IPS-NIHi7 (cell line): ENCODE data around the gene NFIX.

Source experiments
- DNase-seq: peaks from one replicate; pipeline ENCODE4 v3.0.0; 2012; ENCODE audit warnings: mixed read lengths; ENCODE audit errors: extremely low spot score

Gene NFIX

DNA sequence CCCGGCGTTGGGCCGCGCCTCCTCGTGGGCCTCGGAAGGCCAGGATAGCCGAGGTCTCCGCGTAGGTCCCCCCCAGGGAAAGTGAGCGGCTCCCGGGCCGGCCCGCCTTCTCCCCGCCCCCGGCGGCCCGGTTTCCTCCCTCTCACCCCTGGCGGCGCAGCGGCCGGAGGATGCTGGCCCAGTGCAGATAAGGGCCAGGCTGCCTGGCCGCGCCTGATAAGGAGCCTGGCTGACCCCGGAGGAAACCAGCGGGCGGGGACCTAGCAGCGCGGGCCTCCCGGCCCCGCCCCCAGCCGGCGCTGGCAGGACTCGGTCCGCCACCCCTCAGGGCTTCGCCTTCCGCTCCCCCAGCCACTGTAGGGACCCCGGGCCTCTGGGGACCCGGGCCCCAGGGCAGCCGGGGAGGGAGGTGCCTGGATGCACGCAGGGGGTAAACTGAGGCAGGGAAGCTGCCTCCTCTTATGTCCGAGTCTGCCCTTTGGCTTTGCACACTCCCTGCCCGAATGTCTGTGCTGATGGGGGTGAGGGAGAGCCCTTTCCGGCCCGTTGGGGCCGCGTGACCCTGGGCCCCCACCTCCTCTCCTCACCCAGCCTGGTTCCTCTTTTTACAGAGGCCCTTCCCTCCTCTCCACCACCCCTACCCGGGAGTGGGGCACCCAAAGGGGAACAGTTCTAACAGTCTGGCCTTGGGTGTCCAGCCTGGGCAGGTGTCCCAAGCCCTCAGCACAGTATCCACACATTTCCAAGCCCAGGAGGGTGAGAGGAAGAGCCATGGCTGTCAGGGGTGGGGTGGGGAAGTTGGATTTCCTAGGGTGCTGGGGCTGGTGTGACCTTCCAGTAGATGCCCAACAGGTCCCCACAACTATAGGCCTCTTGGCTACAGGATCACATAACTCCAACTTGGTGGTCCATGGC lies 107.6 kb downstream of the NFIX start, which contains the start of gene LYL1:
Gene LYL1 (minus strand): TSS at position 193 of the 915 bp plus-strand sequence. CDS start 1,687 bp downstream, outside the sequence.
- peak; percentile 80 for DNase-seq

DNA sequence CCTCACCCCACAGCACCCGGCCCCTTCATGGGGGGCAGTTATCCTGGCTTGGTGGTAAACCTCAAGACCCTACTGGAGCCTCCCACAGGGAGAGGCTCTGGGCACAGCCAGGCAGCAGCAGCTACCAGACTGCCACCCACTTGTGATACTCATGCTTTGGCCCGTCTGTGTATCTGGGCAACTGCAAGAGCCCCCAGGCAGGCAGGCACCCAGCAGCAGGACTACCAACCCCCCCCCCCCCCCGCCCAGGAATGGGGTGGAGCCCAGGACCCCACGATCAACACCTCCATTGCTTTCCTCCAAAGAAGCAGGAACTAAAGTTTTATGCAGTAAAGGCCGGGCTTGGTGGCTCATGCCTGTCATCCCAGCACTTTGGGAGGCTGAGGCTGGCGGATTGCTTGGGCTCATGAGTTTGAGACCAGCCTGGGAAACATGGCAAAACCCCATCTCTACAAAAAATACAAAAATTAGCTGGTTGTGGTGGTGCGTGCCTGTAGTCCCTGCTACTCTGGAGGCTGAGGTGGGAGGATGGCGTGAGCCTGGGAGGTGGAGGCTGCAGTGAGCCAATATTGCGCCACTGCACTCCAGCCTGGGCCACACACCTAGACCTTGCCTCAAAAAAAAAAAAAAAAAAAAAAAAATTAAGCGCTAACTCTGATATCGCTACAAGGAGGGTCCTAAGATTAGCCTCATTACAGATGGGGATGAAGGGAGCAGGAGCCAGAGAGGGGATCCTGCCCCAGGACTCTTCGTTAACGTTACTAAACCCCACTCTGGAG lies 108.5 kb downstream of the NFIX start:
- no peak for DNase-seq

DNA sequence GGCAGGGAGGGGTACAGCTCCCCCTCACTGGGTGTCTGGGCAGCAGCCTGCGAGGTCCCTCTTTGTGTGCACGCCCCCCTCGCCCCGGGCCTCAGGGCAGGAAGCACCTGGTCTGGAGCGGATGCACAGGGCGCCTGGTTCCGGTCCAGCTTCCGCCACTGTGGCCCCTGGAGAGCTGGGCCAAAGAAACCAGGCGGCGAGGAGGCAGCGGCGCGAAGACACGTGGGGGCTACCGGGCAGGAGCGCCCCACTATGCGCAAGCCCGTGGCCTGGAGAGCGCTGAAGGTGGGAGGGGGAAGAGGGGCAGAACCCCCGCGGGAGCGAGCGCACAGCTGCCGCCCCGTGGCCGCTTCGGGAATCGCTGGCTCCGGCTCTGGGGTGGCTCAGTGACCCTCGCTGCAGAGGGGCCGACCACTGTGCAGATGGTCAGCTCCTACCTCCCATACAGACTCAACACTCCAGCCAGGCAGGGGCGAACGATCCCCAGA lies 109.1 kb downstream of the NFIX start:
- DNase-seq = peak; percentile 72

DNA sequence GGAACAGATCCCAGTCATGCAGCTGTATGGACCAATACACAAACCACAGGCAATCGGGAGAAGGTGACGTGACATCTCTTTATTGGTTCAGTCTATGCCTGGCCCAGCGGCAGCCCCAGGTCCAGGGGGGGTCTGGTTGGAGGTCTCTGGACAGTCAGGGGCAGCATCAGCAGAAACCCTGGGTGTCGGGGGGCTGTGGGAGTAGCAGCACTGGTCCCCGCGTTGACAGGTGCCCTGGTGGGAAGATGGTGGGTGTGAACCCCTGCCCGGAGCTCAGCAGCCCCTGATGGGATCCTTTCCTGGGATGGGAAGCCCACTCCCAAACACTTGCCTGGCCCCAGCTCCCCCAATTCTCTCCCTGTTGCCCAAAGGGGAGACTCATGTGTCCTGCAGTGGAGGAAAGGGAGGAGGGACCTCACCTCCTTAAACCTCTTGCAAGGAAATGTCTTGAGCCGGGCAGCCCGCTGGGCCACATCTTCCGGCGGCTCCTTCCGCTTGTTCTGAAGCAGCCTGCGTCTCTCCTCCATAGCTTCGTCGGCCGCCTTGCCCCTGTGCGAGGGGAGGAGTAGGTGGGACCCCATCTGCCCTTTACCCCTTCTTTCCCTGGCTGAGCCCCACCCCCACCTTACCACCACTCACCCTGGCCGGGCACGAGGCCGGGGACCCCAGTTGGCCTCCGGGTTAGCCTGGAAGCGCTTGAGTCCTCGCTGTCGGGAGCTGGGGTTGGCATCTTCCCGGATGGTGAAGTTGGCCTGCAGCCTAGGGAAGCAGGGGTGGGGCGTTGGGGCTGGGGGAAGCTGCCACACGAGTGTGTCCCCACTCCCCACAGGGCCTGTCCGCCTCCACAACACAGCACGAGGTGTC lies 109.8 kb downstream of the NFIX start:
- no peak for DNase-seq

DNA sequence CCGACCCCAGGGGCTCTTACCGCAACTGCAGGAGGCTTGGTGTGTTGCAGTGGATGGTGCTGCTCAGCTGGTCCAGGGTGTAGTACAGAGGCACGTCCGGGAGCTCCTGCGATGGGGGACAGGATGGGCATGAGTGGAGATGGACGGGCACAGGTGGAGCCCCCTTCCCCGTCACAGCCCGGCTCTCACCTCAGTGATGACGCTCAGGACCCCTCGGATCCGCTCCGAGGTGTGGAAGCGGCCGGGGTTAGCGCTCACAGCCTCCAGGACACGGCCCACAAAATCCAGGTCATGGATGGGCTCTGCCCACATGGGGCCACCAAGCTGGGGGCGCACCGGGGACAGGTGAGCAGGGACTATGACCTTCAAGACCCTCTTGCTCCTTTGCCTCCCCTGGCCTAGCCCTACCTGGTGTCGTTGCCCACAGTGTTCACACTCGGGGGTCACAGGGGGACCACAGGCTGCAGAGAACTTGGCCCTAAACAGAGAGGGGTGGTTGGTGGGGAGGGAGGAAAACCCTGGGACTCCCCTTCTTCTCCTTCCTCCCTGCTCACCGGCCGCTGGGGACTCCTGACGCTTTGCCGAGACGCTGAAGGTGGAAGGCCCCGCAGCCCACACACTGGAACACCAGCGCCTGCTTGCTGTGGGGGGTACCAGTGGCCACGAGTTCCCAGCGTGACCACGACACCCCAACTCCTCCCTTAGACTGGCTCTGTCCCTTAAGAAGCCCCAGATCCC lies 114.3 kb downstream of the NFIX start:
- no peak for DNase-seq

DNA sequence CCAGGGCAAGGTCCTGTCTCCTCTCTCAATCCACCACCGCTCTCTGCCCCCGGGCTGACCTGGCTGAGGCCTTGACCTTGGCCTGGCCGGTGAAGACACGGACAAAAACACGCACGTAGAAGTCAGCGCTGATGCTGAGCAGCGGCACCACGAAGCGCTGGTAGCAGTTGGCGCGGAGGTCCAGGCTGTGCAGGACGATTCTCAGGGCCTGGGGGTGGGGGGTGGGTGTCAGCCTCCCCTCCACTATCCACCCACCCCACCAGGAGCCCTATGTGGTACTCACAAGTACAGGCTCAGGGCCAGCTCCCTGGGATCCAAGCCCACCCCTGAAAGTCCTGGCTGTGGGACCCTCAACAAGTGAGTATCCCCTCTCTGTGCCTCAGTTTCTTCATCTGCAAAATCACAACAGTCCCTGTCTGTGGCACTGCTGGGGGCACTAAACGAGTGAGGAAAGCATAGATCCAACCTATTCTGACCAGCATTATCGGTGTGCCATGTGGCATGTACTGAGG lies 114.9 kb downstream of the NFIX start:
- DNase-seq = no peak

DNA sequence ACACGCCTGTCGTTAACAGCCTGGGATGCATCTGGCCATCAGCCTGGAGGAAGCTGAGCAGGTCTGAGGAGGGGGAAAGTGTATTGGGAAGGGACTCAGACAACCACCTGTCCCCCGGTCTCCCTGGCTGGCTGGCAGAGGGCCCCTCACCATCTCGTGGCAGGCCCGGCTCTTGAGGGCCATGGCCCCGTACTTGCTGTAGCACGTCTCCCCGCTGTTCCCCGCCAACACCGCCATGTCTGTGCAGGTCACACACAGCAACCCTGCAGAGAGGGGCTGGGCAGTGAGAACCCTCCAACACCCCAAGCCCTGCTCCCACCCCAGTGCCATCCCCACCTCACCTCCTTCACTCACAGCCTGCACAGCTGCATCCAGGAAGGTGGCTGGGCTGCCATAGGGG lies 117.3 kb downstream of the NFIX start:
- DNase-seq = no peak

DNA sequence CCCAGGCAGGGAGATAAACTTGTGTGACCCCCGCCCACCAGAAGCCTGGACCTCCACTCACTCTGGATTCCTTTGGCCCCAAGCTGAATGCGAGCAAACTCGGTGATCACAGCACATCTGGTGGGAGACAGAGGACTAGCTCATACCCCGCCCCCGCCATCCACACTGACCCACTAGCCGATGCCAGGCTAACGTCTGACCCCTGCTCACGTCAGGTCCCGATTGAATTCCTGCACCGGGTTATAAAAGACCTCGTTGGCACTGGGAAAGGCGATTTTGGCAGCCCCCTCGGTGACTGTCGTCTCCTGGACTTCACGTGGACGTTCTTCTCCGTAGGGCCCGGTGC lies 120.6 kb downstream of the NFIX start:
- no peak for DNase-seq

DNA sequence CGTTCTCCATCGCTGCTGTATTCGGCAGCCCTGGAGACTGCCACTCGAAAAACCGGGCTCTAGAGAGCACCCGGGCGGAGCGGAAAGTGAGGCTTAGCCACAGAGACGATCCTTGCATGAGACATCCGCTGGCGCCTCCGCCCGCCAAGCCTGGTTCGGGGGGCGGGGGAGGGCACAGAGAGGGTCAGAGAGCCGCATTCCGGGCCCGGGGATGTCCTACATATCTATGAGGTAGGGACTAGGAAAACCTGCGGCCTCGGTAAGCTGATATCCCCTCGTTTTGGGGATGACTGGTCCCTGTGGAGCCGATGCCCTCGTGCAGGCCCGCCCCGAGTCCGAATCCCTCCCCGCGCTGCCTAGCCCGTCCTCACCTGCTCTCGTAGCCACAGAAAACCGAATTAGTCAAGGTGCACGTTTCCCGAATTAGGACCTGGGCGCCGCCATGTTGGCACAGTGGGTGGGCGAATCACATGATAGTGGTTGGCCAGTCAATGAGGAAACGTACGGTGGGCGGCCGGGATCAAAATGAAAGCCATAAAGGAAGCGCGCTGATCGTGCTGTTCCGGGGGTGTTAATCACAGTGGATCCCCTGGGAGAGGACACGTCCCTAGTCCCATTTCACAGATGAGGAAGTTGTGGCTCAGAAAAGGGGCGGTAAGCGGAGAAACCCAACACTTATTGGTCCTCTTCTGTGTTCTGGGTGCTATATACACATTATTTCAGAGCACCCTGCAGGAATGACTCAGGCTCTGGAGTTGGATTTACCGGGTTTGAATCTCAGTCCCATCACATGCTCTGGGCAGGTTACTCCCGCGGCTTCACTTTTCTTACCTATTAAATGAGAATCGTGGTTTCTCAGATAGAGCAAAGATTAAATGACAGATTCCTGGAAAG lies 121.3 kb downstream of the NFIX start, which contains the start of gene TRMT1:
Gene TRMT1 (minus strand): TSS at position 459 of the 894 bp plus-strand sequence. CDS start 341 bp downstream, at position 118.
- peak; percentile 85 for DNase-seq

DNA sequence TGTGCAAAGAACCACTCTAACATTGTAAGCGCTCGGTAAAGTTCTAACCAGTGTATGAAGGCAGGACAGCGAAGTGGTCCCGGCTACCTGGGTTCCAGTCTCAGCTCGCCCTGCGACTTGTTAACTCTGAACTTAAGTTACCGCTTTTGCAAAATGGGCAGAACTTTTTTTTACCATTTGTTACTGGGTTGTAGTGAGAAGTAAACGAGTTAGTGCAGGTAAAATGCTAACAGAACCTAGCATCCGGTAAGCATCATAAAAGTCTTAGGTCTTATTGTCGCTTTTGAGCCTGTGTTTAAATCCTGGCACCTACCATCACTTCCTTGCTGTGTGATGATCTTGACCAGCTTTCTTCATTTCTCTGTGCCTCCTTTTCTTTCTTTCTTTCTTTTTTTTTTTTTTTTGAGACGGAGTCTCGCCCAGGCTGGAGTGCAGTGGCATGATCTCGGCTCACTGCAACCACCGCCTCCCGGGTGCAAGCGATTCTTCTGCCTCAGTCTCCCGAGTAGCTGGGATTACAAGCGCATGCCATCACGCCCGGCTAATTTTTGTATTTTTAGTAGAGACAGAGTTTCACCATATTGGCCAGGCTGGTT lies 122.0 kb downstream of the NFIX start:
- DNase-seq = no peak

DNA sequence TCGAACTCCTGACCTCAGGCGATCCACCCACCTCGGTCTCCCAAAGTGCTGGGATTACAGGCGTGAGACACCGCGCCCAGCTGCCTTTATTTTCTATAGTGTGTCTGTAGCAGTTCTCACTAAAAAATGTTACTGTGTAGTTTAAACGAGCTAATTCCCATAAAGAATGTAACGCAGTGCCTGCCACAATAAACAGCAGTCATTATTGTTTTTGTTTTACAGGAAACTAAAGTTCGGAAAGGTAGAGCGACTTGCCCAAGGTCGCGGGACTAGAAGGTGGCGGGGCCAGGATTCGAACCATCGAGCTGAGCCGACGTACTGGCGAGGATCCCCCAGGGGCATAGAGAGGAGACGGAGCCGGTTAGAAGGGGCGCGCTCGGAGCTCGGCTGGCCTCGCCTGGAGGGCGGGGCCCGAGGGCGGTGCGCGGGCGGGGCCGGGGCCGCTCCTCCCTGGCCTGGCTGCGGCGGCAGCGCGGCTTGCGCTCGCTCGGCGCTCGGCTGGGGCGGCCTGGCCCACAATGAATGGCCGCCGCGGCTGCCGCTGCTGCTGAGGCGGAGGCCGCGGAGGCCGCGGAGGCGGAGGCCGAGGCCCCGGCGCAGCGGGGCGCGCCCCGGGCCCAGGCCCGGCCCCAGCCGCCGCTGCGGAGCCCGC lies 122.6 kb downstream of the NFIX start, which contains the start of gene NACC1:
Gene NACC1 (plus strand): TSS at position 493 of the 652 bp plus-strand sequence. CDS start 16,944 bp downstream, outside the sequence.
- peak; percentile 95 for DNase-seq

DNA sequence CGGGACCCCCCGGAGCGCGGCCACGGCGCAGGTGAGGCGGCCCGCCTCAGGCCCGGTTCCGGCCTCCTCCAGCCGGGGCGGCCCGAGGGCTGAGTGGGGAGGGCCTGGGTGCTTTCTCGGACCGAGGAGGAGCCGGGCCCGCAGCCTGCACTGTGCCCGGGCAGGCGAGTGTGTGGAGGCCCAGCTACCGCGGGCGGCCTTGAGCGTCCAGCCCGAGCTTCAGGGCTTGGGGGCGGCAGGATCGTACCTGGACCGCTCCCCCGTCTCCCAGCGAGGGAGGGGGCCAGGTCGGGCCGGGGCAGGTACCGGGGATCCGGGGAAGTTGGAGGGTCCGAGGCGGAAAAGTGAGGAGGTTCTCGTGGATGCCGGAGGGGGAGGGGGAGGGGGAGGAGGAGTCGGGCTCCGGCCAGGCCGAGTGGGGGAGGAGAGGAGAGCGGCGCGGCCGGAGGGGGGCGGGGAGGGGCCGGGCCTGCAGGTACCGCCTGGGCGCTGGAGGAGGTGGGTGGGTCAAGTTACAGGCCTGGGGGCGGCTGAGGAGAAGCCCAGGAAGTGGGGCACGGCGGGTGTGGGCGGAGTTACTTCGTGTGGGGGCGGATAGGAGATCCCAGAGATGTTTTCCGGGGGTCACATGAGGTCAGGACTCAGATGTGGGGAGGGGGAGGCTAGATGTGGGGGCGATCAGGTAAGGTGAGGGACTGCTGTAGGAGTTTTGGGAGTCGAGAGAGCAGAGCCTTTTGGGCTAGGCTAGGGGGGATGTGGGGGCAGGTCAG lies 123.3 kb downstream of the NFIX start:
- peak; percentile 96 for DNase-seq

DNA sequence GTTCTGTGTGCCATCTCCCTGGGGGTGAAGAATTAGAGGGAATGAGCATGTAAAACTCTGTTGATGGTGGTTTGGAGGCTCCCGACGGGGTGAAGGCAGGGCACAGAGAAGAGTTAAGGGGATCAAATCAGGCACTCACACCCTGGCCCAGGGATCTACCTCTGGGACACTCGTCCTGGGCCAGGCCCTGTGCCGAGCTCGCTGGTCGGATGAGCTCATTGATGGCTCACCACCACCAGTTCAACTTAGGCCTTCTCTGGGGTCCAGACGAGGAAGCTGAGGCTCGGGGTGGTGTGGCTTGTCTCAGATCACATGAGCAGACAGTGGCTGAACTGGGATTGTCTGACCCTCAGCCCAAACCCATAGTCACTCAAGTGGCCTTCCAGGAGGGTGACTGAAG lies 124.4 kb downstream of the NFIX start:
- no peak for DNase-seq

DNA sequence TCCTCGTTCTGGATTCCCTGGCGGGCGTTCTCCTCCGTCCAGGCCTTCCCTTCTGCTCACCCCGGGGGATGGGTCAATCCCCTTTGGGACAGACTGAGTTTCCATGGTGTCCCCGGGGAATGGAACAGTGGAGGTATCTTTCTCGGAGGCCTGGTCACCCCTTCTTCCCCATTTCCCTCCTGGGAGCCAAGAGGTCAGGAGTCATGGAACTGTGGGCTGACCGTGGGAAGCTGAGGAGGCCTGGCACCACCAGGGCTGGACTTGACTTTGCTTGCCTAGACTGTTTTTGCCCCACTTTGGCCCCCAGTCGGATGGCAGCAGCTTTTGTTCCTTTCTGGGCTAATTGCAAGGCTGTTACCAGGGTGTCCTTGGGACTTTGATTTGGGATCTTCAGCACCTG lies 124.8 kb downstream of the NFIX start:
- no peak for DNase-seq

DNA sequence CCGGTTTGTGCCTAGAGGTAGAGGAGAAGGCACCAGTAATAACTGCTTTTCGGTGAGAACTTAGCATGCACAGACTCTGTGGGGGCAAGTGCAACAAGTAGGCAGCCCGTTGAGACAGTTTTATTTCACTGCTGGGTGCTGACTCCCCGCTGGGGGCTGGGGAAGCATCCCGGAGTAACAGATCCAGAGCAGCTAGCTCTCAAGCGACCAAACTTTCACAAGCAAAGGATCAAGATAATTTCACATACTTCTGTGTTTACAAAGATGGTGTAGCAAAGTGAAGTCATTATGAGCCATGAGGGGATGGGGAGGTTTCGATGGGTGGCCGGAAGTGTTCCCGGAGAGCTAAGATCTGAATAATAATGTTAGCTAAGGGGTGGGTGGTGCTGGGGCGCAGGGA lies 125.5 kb downstream of the NFIX start:
- no peak for DNase-seq

DNA sequence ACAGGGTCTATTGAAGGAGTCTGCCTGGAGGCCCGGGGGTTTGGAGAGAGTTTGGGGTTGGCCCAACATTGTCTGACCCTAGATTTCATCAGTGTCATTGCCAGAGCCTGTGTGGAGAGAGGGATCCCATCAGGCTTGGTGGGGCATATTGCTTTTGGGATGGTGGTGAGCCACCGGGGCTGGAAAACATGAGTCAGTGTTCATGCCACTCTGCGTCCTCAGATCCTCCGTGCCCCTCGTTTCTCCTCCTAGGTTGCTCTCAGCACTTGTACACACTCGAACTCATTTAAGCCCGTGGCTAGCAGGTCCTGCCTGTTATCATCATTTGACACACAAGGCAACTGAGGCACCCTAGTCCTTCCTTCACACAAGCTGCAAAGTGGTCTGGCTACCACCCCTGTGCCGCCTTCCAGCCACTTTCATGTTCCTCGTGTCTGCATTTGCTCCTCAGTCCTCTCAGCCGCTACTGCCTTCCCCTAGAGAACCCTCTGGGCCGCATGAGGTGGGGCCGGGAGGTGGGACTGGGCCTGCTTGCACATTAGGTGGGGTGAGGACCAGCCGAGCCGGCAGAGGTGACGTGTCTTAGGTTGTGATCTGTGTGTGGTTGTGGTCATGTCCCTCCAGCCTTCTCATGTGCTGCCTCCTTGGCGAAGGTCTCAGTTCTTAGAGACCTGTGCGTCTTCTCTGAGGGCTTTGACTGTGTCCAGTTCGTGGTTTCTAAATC lies 126.4 kb downstream of the NFIX start:
- no peak for DNase-seq

DNA sequence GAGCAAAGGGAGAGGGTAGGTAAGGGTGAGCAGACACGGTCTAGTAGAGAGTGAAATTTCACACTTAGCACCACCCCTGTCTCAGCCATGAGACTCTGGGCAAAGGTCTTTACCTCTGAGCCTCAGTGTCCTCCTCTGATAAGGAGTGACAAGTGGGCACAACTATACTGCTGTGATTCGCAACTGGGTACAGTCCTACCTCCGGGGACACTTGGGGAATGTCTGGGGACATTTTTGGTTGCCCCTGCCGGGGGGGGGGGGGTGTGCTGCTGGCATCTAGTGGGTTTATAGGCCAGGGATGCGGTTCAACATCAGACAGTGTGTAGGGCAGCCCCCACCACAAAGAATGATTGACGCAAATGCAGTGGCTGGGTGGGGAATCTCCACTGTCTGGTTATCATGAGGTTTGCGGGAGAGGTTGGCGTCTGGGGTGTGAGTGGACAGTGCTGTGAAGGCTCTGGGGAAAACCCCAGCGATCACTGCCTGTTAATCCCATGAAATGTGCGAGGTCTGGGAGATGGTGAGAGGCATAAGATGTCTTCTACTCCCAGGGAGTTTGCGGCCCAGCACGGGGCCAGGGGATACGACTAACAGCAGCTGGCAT lies 127.1 kb downstream of the NFIX start:
- DNase-seq = no peak
